CD4-positive, CD25-positive, alpha-beta regulatory T cell (primary cell): ENCODE results near the gene ARFRP1. TPM values are rescaled to one million over a fixed set of nuclear protein-coding genes. Genes with fewer than 3 reads are reported as not detected.

Experiments
- ATAC-seq, 2 donors: fragments of 150-1000 bp; cut with Tn5 transposase; one replicate each; pipeline ENCODE4 v1.10.0; 2021; ENCODE audit warnings: low read depth in 2 of 2, moderate number of reproducible peaks in 2 of 2, moderate library complexity in 1 of 2
- DNase-seq, 3 donors: peaks; one replicate each; pipeline versions ENCODE4 v3.0.0 to v3.0.0-alpha.2; 2012 to 2022; ENCODE audit warnings: mixed read lengths in 1 of 3
- H3K27ac ChIP-seq: one replicate; pipeline ENCODE4 v1.7.0; 2013; ENCODE audit warnings: mild to moderate bottlenecking, low read length; ENCODE audit not compliant: insufficient read depth, poor library complexity, severe bottlenecking
- H3K27me3 ChIP-seq: one replicate; pipeline ENCODE4 v1.7.0; 2013; ENCODE audit warnings: low read length; ENCODE audit not compliant: control insufficient read depth, insufficient read depth
- H3K36me3 ChIP-seq: one replicate; pipeline ENCODE4 v1.7.0; 2013; ENCODE audit warnings: mild to moderate bottlenecking, low read length, moderate library complexity; ENCODE audit not compliant: control insufficient read depth, insufficient read depth
- H3K4me1 ChIP-seq: 2 replicates; pipeline ENCODE4 v1.7.0; 2013; ENCODE audit warnings: mild to moderate bottlenecking, low read length; ENCODE audit not compliant: insufficient read depth, control insufficient read depth, poor library complexity, severe bottlenecking
- H3K4me3 ChIP-seq: one replicate; pipeline ENCODE4 v1.7.0; 2013; ENCODE audit warnings: low read depth, mild to moderate bottlenecking, low read length, moderate library complexity
- H3K9me3 ChIP-seq, 2 experiments: 1 replicate in 1 of 2; 2 replicates in 1 of 2; pipeline ENCODE4 v1.7.0; 2013; ENCODE audit warnings: low read length in 2 of 2, mild to moderate bottlenecking in 1 of 2, moderate library complexity in 1 of 2; ENCODE audit not compliant: control insufficient read depth in 2 of 2
- H3K27ac Mint-ChIP-seq, 3 donors: one replicate each; pipeline ENCODE4 v1.8.0; 2020 to 2022; ENCODE audit warnings: mild to moderate bottlenecking in 3 of 3, mixed read lengths in 3 of 3, moderate library complexity in 2 of 3
- H3K27me3 Mint-ChIP-seq: one replicate; pipeline ENCODE4 v1.8.0; 2022; ENCODE audit warnings: mild to moderate bottlenecking, mixed read lengths
- H3K36me3 Mint-ChIP-seq: one replicate; pipeline ENCODE4 v1.8.0; 2020; ENCODE audit warnings: mixed read lengths
- H3K4me1 Mint-ChIP-seq, 4 donors: one replicate each; pipeline ENCODE4 v1.8.0; 2020 to 2022; ENCODE audit warnings: mixed read lengths in 4 of 4, mild to moderate bottlenecking in 1 of 4
- H3K4me3 Mint-ChIP-seq, 4 donors: one replicate each; pipeline ENCODE4 v1.8.0; 2020 to 2022; ENCODE audit warnings: mild to moderate bottlenecking in 4 of 4, mixed read lengths in 4 of 4, moderate library complexity in 3 of 4
- H3K9me3 Mint-ChIP-seq, 7 donors: one replicate each; pipeline ENCODE4 v1.8.0; 2020 to 2022; ENCODE audit warnings: mixed read lengths in 7 of 7, mild to moderate bottlenecking in 3 of 7, moderate library complexity in 2 of 7
- polyA plus RNA-seq, 4 donors: library from polyadenylated mRNA; unstranded; fragments of 300-500 nt; fragmentation: Illumina TruSeq; gene quantifications; one replicate each; pipeline ENCODE4 v1.2.3, GENCODE V29; 2021
- total RNA-seq: library from RNA; stranded (reverse); gene quantifications from one replicate; pipeline ENCODE4 v1.2.3, GENCODE V29; 2022

The ARFRP1 gene
- total and polyA plus RNA-seq, 5 donors from 2014 or later = 51.6 to 65.7 (median 61.6) TPM

- no peaks in the 10 kb centered on the region for H3K9me3 Mint-ChIP-seq
- no peaks in the 10 kb centered on the region for H3K36me3 ChIP-seq
- no peak overlapping the region for H3K27ac ChIP-seq
Measured at GRCh38 chr20:63745961-63746731, 38.4 kb upstream of the ARFRP1 start.

GRCh38 chr20:63745424-63745805 is 37.6 kb upstream of the ARFRP1 start:
- ATAC-seq (no peak), DNase-seq (no peak)
- no peak overlapping the region for H3K27ac ChIP-seq
- no peaks in the 10 kb centered on the region for H3K27me3 ChIP-seq
- no peaks in the 10 kb centered on the region for H3K9me3 ChIP-seq
- peaks cover 25% of the 10 kb centered on the region for H3K4me1 ChIP-seq
- Mint-ChIP-seq H3K36me3 (no peaks in the 10 kb centered on the region), H3K27ac (no peak overlapping the region), H3K9me3 (no peaks in the 10 kb centered on the region), H3K4me3 (peak overlapping the region in 1 of 4 donors; percentile 79), H3K27me3 (no peaks in the 10 kb centered on the region), H3K4me1 (peaks cover 0 to 18% (median 0%) of the 10 kb centered on the region in 4 donors)
- no peaks in the 10 kb centered on the region for H3K36me3 ChIP-seq
- H3K4me3 ChIP-seq = no peak overlapping the region

More at GRCh38 chr20:63745961-63746731, 38.4 kb upstream of the ARFRP1 start:
- no peaks in the 10 kb centered on the region for H3K9me3 ChIP-seq
- peaks cover 25% of the 10 kb centered on the region for H3K4me1 ChIP-seq
- no peak overlapping the region for H3K4me3 ChIP-seq
- H3K27me3 Mint-ChIP-seq = peaks cover 3% of the 10 kb centered on the region
- no peaks in the 10 kb centered on the region for H3K36me3 Mint-ChIP-seq
- peak overlapping the region in 1 of 4 donors; percentile 79 for H3K4me3 Mint-ChIP-seq
- ATAC-seq = no peak
- H3K27me3 ChIP-seq = no peaks in the 10 kb centered on the region
- peak overlapping the region in 1 of 3 donors; percentile 44 for H3K27ac Mint-ChIP-seq
- no peak for DNase-seq
- peaks cover 0 to 25% (median 3%) of the 10 kb centered on the region in 4 donors for H3K4me1 Mint-ChIP-seq

- no peak overlapping the region for H3K4me3 ChIP-seq
Measured at GRCh38 chr20:63744574-63745423, 37.0 kb upstream of the ARFRP1 start.

GRCh38 chr20:63744158-63744557 is 36.4 kb upstream of the ARFRP1 start:
- no peak overlapping the region for H3K27ac Mint-ChIP-seq
- H3K9me3 Mint-ChIP-seq = no peaks in the 10 kb centered on the region

More at GRCh38 chr20:63744574-63745423, 37.0 kb upstream of the ARFRP1 start:
- peak overlapping the region in 1 of 4 donors; percentile 7 for H3K4me3 Mint-ChIP-seq
- no peaks in the 10 kb centered on the region for H3K36me3 Mint-ChIP-seq
- no peak for DNase-seq
- peaks cover 21% of the 10 kb centered on the region for H3K4me1 ChIP-seq
- H3K36me3 ChIP-seq = no peaks in the 10 kb centered on the region
- no peaks in the 10 kb centered on the region for H3K27me3 Mint-ChIP-seq
- H3K27ac ChIP-seq = no peak overlapping the region
- H3K9me3 Mint-ChIP-seq = no peaks in the 10 kb centered on the region
- peaks cover 0 to 15% (median 0%) of the 10 kb centered on the region in 4 donors for H3K4me1 Mint-ChIP-seq
- no peaks in the 10 kb centered on the region for H3K27me3 ChIP-seq
- no peak for ATAC-seq
- no peak overlapping the region for H3K27ac Mint-ChIP-seq
- H3K9me3 ChIP-seq = no peaks in the 10 kb centered on the region

GRCh38 chr20:63743210-63743970 is 35.6 kb upstream of the ARFRP1 start:
- ATAC-seq (no peak), DNase-seq (no peak)
- Histone ChIP-seq H3K27ac (no peak overlapping the region), H3K4me1 (peaks cover 26% of the 10 kb centered on the region), H3K36me3 (no peaks in the 10 kb centered on the region), H3K9me3 (no peaks in the 10 kb centered on the region), H3K4me3 (no peak overlapping the region), H3K27me3 (no peaks in the 10 kb centered on the region)
- H3K27me3 Mint-ChIP-seq = no peaks in the 10 kb centered on the region
- H3K36me3 Mint-ChIP-seq = no peaks in the 10 kb centered on the region
- H3K4me3 Mint-ChIP-seq = peak overlapping the region; percentile 9 to 82 (median 60)
- no peak overlapping the region for H3K27ac Mint-ChIP-seq
- no peaks in the 10 kb centered on the region for H3K9me3 Mint-ChIP-seq
- peaks cover 0 to 6% (median 0%) of the 10 kb centered on the region in 4 donors for H3K4me1 Mint-ChIP-seq

More at GRCh38 chr20:63744158-63744557, 36.4 kb upstream of the ARFRP1 start:
- Histone ChIP-seq H3K4me1 (peaks cover 19% of the 10 kb centered on the region), H3K4me3 (no peak overlapping the region), H3K27ac (no peak overlapping the region), H3K27me3 (no peaks in the 10 kb centered on the region), H3K9me3 (no peaks in the 10 kb centered on the region), H3K36me3 (no peaks in the 10 kb centered on the region)
- Mint-ChIP-seq H3K4me3 (peak overlapping the region in 2 of 4 donors; percentile 73 to 82), H3K36me3 (no peaks in the 10 kb centered on the region), H3K4me1 (peaks cover 0 to 12% (median 0%) of the 10 kb centered on the region in 4 donors), H3K27me3 (no peaks in the 10 kb centered on the region)
- DNase-seq = no peak
- ATAC-seq = no peak

- Histone ChIP-seq H3K4me3 (no peak overlapping the region), H3K36me3 (no peaks in the 10 kb centered on the region), H3K27ac (no peak overlapping the region), H3K27me3 (no peaks in the 10 kb centered on the region), H3K4me1 (peaks cover 31% of the 10 kb centered on the region), H3K9me3 (no peaks in the 10 kb centered on the region)
- Mint-ChIP-seq H3K4me1 (peaks cover 0 to 4% (median 0%) of the 10 kb centered on the region in 4 donors), H3K4me3 (no peak overlapping the region), H3K9me3 (no peaks in the 10 kb centered on the region), H3K36me3 (no peaks in the 10 kb centered on the region), H3K27ac (no peak overlapping the region), H3K27me3 (no peaks in the 10 kb centered on the region)
- no peak for DNase-seq
- no peak for ATAC-seq
Measured at GRCh38 chr20:63742381-63743024, 34.7 kb upstream of the ARFRP1 start.
